MCF 10A (cell line): ENCODE data around the gene CSRNP3. TPM values are rescaled to one million over a fixed set of nuclear protein-coding genes. Genes with fewer than 3 reads are reported as not detected.

Source experiments
- BruUV-seq: library from RNA; stranded (reverse); fragments of 400-500 nt; replicated peaks from 2 replicates; lab custom pipeline; 2021; lab: Mats Ljungman, UMichigan
- CTCF ChIA-PET: fragments of 300-600 bp; sonication (Branson Sonifier 250); formaldehyde crosslinking; extraction: SDS; loops from one replicate; lab custom pipeline; 2021; ENCODE audit warnings: antibody characterized with exemption, inconsistent platforms; lab: Yijun Ruan, JAX
- POLR2A ChIA-PET: fragments of 300-600, 350-650 bp; sonication (Branson Sonifier 250); formaldehyde crosslinking; extraction: SDS; loops from one replicate; lab custom pipeline; 2020; ENCODE audit warnings: antibody characterized with exemption, inconsistent platforms; lab: Yijun Ruan, JAX
- DNase-seq: peaks from one replicate; pipeline ENCODE4 v3.0.0-alpha.2; 2018; ENCODE audit not compliant: unreplicated experiment
- H3K27ac Mint-ChIP-seq: one replicate; pipeline ENCODE4 v1.8.0; 2022; ENCODE audit warnings: mild to moderate bottlenecking, low read depth, mixed read lengths; ENCODE audit not compliant: unreplicated experiment
- H3K27me3 Mint-ChIP-seq: one replicate; pipeline ENCODE4 v1.8.0; 2022; ENCODE audit warnings: mixed read lengths; ENCODE audit not compliant: insufficient read depth, unreplicated experiment
- H3K36me3 Mint-ChIP-seq: one replicate; pipeline ENCODE4 v1.8.0; 2022; ENCODE audit warnings: mild to moderate bottlenecking, moderate library complexity, mixed read lengths; ENCODE audit not compliant: insufficient read depth, unreplicated experiment
- H3K4me1 Mint-ChIP-seq: one replicate; pipeline ENCODE4 v1.8.0; 2022; ENCODE audit warnings: mixed read lengths; ENCODE audit not compliant: insufficient read depth, unreplicated experiment
- H3K4me3 Mint-ChIP-seq: one replicate; pipeline ENCODE4 v1.8.0; 2022; ENCODE audit warnings: mild to moderate bottlenecking, moderate library complexity, mixed read lengths; ENCODE audit not compliant: unreplicated experiment
- H3K9me3 Mint-ChIP-seq: one replicate; pipeline ENCODE4 v1.8.0; 2022; ENCODE audit warnings: mixed read lengths; ENCODE audit not compliant: unreplicated experiment
- CTCF ChIP-seq: fragments of 200-600 bp; IDR thresholded peaks from one replicate; pipeline ENCODE4 v1.8.0; 2022; ENCODE audit warnings: antibody characterized with exemption, mild to moderate bottlenecking; ENCODE audit not compliant: unreplicated experiment
- intact Hi-C: fragments of 100-400 bp; cut with micrococcal nuclease; formaldehyde crosslinking; loops from 2 replicates; pipeline ENCODE4 v1.14.1; 2022
- total RNA-seq: library from RNA; stranded (reverse); gene quantifications from 2 replicates; pipeline ENCODE4 v1.2.3, GENCODE V29; 2022

CSRNP3 gene
- total RNA-seq, 1 experiment from 2014 or later = 0.33 TPM

GRCh38 chr2:165648801-165649200 is 179.3 kb downstream of the CSRNP3 start:
- ChIA-PET POLR2A (no interaction called here), CTCF (interaction anchor here (0.7 to 1.1 kb wide), 2 partner anchors 222 to 445 kb away, joined by 3 to 4 read pairs; partner anchors contain the start of gene SCN3A)
- Mint-ChIP-seq H3K27ac (no peak overlapping the region), H3K27me3 (peaks cover 40% of the 10 kb centered on the region), H3K4me1 (no peaks in the 10 kb centered on the region), H3K36me3 (no peaks in the 10 kb centered on the region), H3K4me3 (no peak overlapping the region), H3K9me3 (no peaks in the 10 kb centered on the region)
- no peak for TF ChIP-seq CTCF
- intact Hi-C loops = no loop called here
- DNase-seq = no peak
- BruUV-seq = no TSS peak

- CTCF ChIA-PET = no interaction called here
- Mint-ChIP-seq H3K9me3 (no peaks in the 10 kb centered on the region), H3K36me3 (no peaks in the 10 kb centered on the region)
These were observed 181.7 kb downstream of the CSRNP3 start for GRCh38 chr2:165651233-165651632.

GRCh38 chr2:165655661-165656060 is 186.2 kb downstream of the CSRNP3 start:
- ChIA-PET CTCF (no interaction called here), POLR2A (no interaction called here)
- TF ChIP-seq CTCF = no peak
- Mint-ChIP-seq H3K27me3 (peaks cover 25% of the 10 kb centered on the region), H3K4me3 (no peak overlapping the region), H3K9me3 (no peaks in the 10 kb centered on the region), H3K36me3 (no peaks in the 10 kb centered on the region), H3K27ac (no peak overlapping the region), H3K4me1 (no peaks in the 10 kb centered on the region)
- BruUV-seq = no TSS peak
- DNase-seq = no peak
- intact Hi-C loops = no loop called here

More at GRCh38 chr2:165651233-165651632, 181.7 kb downstream of the CSRNP3 start:
- intact Hi-C loops = no loop called here
- BruUV-seq = no TSS peak
- no peak for TF ChIP-seq CTCF
- Mint-ChIP-seq H3K4me1 (no peaks in the 10 kb centered on the region), H3K4me3 (no peak overlapping the region), H3K27ac (no peak overlapping the region), H3K27me3 (peaks cover 37% of the 10 kb centered on the region)
- POLR2A ChIA-PET = no interaction called here
- no peak for DNase-seq

GRCh38 chr2:165660361-165660760 is 190.9 kb downstream of the CSRNP3 start:
- Mint-ChIP-seq H3K9me3 (peaks cover under 1% of the 10 kb centered on the region), H3K27ac (no peak overlapping the region), H3K4me3 (no peak overlapping the region), H3K27me3 (peaks cover 40% of the 10 kb centered on the region), H3K4me1 (no peaks in the 10 kb centered on the region), H3K36me3 (no peaks in the 10 kb centered on the region)
- intact Hi-C loops = no loop called here
- ChIA-PET POLR2A (no interaction called here), CTCF (interaction anchor here (0.5 to 0.9 kb wide), 3 partner anchors 258 to 457 kb away, joined by 3 to 4 read pairs (median 3); partner anchors contain the start of genes SCN2A and SCN3A)
- no TSS peak for BruUV-seq
- no peak for DNase-seq
- no peak for TF ChIP-seq CTCF
